Choroid plexus epithelial cell (primary cell): ENCODE measurements around the gene CCDC186.
A peak's percentile ranks its signal among the peaks of the same experiment; 100 is the strongest.

Source experiments
- DNase-seq: peaks from one replicate; pipeline ENCODE4 v3.0.0-alpha.2; 2010; ENCODE audit warnings: low read depth
- H3K4me3 ChIP-seq: 2 replicates; pipeline ENCODE4 v1.5.1; 2011; ENCODE audit warnings: low read depth, mild to moderate bottlenecking, control low read depth, low read length, moderate library complexity
- CTCF ChIP-seq: conservative IDR thresholded peaks from 2 replicates; pipeline ENCODE4 v1.5.1; 2011; ENCODE audit warnings: low read depth, mild to moderate bottlenecking, control low read depth, inconsistent platforms, low read length, moderate library complexity

Gene CCDC186

GRCh38 chr10:114168450-114169009 lies 5.5 kb downstream of the CCDC186 start:
- no peak for TF ChIP-seq CTCF
- no peak for DNase-seq

GRCh38 chr10:114167985-114168384 lies 6.0 kb downstream of the CCDC186 start:
- no peak overlapping the region for H3K4me3 ChIP-seq
- DNase-seq, result no peak
- no peak for TF ChIP-seq CTCF

More at GRCh38 chr10:114168450-114169009, 5.5 kb downstream of the CCDC186 start:
- no peak overlapping the region for H3K4me3 ChIP-seq

GRCh38 chr10:114166494-114166893 lies 7.5 kb downstream of the CCDC186 start:
- no peak for TF ChIP-seq CTCF
- DNase-seq, result no peak
- H3K4me3 ChIP-seq, result no peak overlapping the region

GRCh38 chr10:114166043-114166442 lies 8.0 kb downstream of the CCDC186 start:
- peak; percentile 11 for DNase-seq
- no peak overlapping the region for H3K4me3 ChIP-seq
- TF ChIP-seq CTCF, result no peak

- DNase-seq, result no peak
- TF ChIP-seq CTCF, result no peak
- H3K4me3 ChIP-seq, result no peak overlapping the region
Measured at GRCh38 chr10:114163062-114163461, 10.9 kb downstream of the CCDC186 start.

- no peak for TF ChIP-seq CTCF
- no peak for DNase-seq
- H3K4me3 ChIP-seq, result no peak overlapping the region
Measured at GRCh38 chr10:114157912-114158311, 16.1 kb downstream of the CCDC186 start.

- H3K4me3 ChIP-seq, result no peak overlapping the region
- DNase-seq, result no peak
- no peak for TF ChIP-seq CTCF
Measured at GRCh38 chr10:114151892-114152291, 22.1 kb downstream of the CCDC186 start.
